Measurements from ENCODE around the gene GPR176. TPM values are rescaled to one million over a fixed set of nuclear protein-coding genes. Genes with fewer than 3 reads are reported as not detected.

GPR176 gene
- polyA plus RNA-seq, 4 donors: 14.2 to 17.7 (median 15.1) TPM

DNA sequence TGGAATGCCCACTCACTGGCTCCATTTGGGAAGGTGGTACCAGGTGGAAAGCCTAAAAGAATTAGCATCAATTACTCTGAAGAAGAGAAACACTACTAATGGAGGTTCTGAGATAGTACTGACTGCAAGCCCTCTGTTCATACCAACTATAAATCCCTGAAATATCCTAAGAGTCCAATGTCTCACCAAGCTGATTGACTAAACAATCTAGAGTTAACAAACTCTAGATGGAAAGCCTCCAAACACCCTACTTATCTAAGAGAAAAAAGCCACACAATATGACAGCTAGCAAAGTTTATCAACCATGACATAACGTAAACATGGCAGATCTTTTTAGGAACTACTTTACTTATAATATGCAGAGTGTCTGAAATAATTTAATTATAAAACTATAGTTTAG lies 59.2 kb downstream of the GPR176 start:
- DNase-seq (ENCODE audit: low read depth in 4 of 4, low spot score in 3 of 4): no peak

DNA sequence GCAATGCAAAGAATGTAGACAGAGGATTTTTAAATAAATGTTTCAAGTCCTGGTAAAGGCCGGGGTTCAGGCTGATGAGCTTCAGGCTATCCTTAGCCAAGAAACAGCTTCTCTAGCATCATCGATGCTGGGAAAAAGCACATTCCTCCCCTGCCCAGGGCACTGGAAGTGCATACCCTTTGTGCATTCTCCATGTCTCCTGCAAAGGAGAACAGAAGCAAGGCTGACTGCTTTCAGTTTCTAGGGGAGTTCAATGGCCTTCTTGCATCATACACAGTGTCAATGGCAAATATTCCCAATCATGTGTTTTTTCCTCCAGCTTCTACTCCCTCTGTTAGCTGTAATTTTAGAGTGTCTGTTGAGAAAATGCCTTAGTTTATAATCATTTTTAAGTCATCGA lies 59.9 kb downstream of the GPR176 start:
- no peak for DNase-seq (ENCODE audit: low read depth in 4 of 4, low spot score in 3 of 4)

DNA sequence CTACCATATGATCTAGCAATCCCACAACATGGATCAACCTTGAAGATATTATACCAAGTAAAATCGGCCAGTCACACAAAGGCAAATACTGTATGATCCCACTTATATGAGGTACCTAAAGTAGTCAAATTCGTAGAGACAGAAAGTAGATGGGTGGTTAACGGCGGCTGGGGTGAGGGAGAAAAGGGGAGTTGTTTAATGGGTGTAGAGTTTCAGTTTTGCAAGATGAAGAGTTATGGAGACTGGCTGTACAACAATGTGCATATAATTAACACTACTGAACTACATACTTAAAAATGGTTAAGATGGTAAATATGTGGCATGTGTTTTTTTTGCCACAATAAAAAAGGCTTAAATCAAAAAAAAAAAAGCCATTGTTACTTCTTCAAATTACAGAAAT lies 60.4 kb downstream of the GPR176 start:
- DNase-seq (ENCODE audit: low read depth in 4 of 4, low spot score in 3 of 4): no peak

DNA sequence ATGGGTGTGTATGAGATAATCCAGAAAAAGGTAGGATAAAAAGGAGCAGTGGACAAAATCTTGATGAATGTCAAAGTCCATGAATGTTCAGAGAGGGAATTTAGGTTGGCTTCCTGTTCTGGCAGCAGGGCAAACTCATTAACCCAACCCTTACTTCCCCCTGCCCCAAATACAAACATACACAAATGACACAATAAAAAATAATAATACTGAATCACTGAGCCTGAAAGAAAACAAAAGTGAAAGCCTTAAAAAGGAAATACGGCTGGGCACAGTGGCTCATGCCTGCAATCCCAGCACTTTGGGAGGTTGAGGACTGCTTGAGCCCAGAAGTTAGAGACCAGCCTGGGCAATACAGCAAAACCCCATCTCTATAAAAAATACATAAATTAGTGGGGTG lies 62.9 kb downstream of the GPR176 start:
- no peak for DNase-seq (ENCODE audit: low read depth in 4 of 4, low spot score in 3 of 4)

DNA sequence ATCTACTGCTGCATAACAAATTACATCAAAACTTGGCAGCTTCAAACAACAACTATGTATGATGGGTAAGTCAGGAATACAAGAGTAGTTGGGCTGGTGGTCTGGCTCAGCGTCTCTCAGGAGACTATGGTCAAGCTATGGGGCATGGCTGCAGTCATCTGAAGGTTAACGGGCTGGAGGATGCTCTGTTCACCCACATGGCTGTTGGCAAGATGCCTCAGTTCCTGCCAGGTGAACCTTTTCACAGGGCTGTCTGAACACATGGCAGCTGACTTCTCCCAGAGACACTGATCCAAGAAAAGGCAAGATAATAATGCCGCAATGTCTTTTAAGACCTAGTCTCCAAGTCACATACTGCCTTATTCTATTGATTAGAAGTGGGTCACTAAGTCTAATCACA lies 63.7 kb downstream of the GPR176 start:
- DNase-seq (ENCODE audit: low read depth in 4 of 4, low spot score in 3 of 4): no peak

DNA sequence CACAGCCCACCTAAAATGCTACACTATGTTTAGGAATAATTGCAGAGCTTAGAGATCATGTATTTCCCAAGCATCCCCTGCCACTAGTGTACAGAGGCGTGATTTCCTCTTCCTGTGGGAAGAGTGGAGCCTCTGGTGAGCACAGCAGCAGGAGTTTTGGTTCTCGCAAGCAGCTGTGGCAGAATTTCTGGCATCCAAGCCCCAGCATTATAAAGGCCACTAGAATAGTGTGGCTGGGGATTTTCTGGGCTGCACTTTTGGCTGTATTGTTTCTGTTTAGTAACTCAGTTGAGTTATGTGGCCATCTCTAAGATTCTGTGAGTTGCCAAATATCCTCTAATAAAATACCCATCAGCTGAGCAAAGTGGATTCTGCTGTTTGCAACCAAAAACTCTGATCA lies 64.7 kb downstream of the GPR176 start:
- no peak for DNase-seq (ENCODE audit: low read depth in 4 of 4, low spot score in 3 of 4)

DNA sequence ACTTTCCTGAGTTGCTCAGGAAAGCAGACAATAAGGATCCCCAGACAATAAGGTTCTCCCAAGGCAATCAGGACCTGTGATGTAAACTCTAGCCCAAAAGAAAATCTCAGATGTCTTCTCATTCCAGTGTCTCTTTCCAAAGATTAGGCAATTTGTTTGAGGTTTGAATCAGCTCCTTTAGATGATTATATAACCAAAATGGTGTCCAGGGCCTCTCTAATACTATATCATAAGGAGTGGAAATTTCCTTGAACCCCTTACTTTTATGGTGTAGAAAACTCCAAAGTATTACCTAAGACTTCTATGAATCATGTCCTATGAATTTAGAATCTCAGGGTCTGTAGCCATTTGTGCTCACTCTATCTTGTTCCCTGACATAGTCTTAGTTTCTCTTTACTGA lies 65.9 kb downstream of the GPR176 start:
- DNase-seq (ENCODE audit: low read depth in 4 of 4, low spot score in 3 of 4): no peak

DNA sequence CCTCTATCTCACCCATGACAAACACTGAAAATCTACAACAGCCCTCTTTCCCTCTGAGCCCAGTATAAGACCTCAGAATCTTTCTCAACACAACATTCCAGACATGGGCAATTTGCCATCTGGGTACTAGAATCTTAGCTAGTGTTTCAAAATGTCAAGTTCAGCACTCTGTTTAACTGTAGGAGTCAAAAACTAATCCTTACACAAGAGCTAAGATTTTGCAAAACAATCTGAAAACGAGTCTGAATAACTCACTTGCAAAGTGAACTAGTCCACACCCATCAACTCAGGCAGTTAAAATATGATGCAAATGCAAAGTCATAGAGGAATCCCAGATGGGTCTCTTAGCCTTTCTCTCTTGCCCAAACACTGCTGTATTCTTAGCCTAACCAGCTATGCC lies 67.8 kb downstream of the GPR176 start:
- no peak for DNase-seq (ENCODE audit: low read depth in 4 of 4, low spot score in 3 of 4)

DNA sequence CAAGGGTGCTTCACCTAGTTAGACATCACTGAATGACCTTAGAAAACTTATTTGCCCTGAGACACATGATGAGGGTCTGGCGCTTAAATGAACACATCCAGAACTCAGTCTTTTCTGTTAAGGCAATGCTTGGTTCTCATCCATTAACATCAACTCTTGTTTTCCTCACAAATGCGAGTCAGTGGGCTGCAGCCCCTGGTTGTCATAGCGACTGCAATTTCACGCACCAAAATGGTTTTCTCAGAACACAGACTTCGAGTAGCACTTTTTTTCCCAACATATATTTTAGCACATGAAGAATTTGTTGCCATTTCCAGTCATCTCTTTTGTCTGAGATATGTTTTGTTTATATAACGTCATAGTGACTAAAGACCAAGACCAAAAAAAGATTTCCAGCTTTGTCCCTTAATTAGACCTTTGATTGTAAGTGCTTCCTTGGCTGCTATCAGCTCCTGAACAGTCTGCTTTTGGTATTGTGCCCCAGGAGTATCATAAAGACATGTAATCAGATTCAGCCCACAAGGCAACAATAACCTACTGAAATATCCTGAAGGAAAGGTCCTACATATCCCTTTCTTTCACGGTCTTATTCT lies 68.5 kb downstream of the GPR176 start:
- DNase-seq (ENCODE audit: low read depth in 4 of 4, low spot score in 3 of 4): no peak

DNA sequence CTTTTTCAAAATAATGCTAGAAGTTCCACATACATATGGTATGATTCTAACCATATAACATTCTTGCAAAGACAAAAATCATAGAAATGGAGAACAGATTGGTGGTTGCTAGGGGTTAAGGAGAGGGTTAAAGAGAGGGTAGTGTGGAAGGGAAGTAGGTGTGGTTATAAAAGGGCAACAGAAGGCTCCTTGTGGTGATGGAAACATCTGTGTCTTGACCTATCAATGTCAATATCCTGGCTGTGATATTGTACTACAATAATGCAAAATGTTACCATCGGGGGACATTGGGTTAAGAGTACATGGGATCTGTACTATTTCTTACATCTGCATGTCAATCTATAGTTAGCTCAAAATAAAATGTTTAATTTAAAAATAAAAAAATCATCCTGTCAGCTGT lies 69.6 kb downstream of the GPR176 start:
- DNase-seq (ENCODE audit: low read depth in 4 of 4, low spot score in 3 of 4): no peak

DNA sequence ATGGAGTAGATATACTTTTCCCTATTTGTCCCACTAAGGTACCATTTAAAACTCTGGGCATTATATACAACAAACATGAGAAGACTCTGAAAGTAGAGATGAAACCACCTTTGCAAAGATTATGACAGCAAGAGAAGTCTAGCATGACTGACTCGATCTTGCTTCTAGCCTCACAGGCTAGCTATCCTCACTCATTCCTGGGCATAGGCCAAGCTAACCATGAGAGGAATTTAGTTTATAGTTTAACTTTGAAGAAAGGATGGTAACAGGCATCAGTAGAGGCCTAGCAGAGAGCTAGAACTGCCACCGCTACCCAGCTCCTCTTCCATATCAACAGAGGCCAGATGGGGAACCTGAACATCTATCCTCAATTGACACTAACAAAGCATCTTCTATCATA lies 74.0 kb downstream of the GPR176 start:
- no peak for DNase-seq (ENCODE audit: low read depth in 4 of 4, low spot score in 3 of 4)

DNA sequence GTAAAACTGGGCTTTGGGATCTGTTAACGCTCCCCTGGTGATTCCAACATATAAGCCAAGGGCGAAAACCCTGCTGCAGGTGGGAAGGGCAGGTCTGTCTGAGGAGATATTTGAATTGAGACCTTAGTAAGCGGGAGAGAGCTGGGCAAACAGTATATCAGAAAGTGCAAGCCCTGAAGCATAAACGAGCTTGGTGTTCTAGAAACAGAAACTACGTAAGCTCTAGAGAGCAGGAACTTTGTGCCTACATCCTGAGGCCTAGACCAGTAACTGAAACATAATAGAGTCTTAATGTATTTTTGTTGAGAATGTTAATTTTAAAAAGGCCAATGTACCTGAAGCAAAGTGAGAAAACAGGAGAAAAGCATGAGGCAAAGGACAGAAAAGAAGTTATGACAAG lies 74.5 kb downstream of the GPR176 start:
- no peak for DNase-seq (ENCODE audit: low read depth in 4 of 4, low spot score in 3 of 4)

DNA sequence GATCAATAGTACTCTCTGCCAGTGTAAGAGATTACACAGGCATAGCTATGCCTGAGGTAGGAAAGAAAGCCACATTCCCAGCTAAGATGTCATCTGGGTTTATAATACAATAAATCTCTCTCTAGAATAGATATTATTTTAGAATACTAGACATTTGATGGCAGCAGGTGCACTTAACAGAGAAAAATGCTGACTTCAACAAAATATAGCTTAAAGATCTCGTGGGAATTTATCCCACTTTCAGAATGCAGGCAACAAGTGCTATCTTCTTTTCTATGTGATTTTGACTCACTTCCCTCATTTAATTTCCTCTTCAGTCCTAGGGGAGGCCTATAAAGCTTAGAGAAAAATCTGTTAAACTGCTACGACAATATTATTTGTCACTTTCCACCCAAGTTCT lies 76.5 kb downstream of the GPR176 start:
- DNase-seq (ENCODE audit: low read depth in 4 of 4, low spot score in 3 of 4): no peak

DNA sequence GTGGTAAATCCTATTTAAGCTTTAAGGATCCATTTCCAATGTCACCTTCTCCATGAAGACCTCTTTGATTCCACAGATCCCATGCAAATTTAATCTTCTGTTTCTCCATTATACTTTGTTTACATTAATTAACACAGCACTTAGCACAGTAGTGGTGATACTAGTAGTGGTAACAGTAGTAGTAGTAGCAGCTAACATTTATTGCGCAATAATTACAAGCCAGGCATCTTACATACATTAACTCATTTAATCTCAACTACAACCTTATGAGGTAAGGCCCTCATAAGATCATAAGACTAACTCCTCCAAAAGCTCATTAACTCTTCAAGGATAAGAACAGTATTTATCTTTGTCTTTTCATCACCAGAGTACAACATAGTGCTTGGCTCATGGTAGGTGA lies 82.6 kb downstream of the GPR176 start:
- DNase-seq (ENCODE audit: low read depth in 4 of 4, low spot score in 3 of 4): no peak

DNA sequence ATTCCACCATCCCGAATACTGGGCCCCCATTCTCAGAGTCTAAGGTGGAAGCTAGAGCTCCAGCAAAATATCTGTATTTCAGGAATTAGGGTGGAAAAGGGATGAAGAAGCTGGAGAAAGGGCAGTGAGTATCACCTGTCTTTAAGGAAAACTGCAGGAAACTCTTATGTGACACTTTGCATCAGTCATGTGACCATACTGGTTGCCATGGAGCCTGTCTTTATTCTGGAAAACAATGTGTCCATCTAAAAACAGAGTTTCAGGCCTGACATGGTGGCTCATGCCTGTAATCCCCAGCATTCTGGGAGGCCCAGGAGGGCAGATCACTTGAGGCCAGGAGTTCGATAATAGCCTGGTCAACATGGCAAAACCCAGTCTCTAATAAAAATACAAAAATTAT lies 84.5 kb downstream of the GPR176 start:
- no peak for DNase-seq (ENCODE audit: low read depth in 4 of 4, low spot score in 3 of 4)

DNA sequence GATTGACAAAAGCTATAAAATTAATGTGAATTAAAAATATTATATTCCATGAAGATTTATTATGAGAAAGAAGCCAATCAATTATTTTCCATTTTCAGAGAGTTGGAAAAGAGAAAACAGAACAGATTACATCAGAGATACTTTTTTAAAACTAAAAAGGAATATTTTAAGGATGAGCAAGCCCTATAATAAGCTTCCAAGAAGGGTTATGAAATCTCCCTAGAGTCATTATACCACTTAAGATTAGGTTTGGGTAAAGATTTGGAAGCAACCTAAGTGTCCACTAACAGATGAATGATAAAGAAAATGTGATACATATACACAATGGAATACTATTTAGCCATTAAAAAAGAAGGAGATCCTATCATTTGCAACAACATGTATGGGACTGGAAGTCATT lies 85.8 kb downstream of the GPR176 start:
- no peak for DNase-seq (ENCODE audit: low read depth in 4 of 4, low spot score in 3 of 4)

DNA sequence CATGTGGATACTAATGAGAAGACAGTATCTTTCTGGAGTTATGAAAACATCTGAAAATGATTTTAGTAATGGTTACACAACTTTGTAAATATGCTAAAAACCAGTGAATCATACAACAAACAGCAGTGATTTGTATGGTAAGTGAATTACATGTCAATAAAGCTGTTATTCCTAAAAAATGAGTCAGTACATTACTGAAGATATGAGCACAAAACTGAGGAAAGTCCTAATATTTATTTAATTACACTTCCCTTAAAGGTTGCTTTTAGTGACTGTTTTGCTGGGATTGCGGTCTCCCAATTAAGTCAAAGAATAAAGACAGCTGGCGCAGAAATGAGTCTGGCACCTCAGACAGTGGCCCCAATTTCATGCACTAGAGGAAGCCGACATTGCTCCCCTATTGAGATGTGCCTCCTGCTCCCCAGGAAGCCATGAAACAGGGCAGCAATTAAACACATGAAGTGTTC lies 86.5 kb downstream of the GPR176 start:
- no peak for DNase-seq (ENCODE audit: low read depth in 4 of 4, low spot score in 3 of 4)

DNA sequence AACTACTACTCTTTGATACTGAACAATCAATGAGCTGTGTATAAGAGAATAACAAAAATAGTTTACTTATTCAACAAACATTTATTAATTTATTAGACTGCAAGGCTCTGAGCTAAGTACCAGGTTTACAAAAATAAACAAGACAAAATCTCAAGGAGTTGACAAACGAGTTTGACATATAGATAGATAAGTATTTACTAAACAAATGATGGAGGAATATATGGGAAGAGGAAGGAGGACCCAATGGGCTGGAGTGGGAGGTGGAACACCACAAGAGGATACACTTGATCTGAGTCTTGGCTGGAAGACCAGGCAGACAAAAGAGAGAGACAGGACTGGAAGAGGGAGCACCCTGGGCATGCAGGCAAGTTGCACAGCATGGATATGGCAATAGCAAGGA lies 89.9 kb downstream of the GPR176 start:
- DNase-seq (ENCODE audit: low read depth in 4 of 4, low spot score in 3 of 4): no peak

DNA sequence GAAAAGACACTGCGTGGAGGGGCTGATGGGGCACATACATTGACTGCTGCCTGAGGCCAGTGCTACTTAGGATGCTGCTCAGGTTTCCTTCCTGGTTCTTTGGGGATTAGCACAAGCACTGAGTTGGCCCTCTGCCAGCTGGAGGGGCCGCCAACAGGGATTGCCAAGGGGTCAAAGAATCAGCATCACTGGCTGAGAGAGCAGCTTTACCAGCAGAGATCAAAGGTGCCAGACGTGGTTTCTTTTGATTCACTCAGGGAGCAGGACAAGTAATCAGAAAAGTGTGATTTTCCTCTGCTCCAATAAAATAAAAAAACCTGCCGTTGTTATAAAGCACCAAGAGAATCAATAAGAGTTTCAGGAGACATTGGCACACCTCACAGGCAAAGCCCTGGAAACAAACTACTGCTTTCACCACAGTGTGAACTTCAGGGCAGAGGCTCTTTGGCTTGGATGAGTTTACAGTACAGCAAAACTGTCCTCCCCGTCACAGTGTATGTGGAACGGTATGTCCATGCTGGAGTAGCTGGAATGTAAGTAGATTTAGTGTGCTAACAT lies 91.6 kb downstream of the GPR176 start:
- peak in 1 of 4 donors; percentile 15 for DNase-seq (ENCODE audit: low read depth in 4 of 4, low spot score in 3 of 4)

DNA sequence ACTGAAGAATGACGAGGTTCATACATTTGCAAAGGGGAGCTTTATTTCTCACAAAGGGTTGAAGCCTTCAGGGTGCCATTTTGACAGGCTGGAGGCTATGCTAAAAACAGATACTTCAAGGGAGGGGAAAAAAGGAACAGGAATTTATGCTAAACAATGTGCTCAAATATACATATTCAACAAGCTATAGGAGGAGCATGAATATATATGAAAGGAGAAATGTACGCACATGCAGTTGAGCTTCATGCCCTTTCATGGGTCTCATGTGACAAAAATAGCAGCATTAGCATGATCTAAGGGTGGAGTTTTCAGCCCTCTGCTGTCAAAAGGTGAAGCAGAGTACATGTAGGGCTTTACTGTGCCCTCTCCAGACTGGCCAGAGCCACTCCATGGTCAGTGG lies 93.1 kb downstream of the GPR176 start:
- no peak for DNase-seq (ENCODE audit: low read depth in 4 of 4, low spot score in 3 of 4)

DNA sequence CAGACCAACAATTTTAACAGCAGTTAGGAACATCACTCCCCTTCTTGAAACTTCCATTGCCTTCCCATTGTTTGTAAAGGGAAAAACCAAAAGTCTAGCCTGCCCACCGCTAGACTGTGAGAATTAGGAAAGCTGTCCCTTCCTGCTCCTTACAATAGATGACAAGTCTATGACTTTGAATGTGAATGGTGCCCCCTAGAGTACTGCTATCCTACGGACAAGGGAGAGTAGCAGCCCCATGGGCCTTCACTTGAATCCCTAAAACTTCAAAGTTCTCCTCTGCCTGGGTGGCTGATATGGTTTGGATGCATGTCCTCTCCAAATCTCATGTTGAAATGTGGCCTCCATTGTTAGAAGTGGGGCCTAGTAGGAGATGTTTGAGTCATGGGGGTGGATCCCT lies 96.4 kb downstream of the GPR176 start:
- no peak for DNase-seq (ENCODE audit: low read depth in 4 of 4, low spot score in 3 of 4)

DNA sequence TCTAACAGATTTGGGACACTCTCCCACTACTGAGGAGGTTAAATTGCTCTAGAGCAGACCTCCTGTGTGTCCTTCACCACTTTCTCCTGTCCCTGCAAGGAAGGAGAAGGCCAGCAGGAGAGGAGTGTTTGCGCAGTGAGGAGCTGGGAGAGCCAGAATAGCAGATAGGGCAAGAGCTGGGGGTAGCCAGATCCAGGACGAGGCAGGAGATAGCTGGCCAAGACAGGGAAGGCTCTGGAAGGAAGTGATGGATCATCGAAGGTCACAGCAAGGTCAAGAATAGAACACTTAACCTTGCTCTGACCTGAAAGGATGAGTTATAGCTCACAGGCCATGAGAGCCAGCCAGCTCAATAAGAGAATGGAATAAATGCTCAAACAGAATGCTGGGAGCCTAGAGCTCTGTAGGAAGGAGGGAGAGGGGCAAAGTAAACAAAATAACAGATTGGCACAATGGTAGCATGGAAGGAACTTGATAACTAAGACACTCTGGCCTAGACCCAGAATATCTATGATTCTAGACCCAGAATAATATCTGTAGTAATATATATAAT lies 99.9 kb downstream of the GPR176 start:
- DNase-seq (ENCODE audit: low read depth in 4 of 4, low spot score in 3 of 4): no peak

DNA sequence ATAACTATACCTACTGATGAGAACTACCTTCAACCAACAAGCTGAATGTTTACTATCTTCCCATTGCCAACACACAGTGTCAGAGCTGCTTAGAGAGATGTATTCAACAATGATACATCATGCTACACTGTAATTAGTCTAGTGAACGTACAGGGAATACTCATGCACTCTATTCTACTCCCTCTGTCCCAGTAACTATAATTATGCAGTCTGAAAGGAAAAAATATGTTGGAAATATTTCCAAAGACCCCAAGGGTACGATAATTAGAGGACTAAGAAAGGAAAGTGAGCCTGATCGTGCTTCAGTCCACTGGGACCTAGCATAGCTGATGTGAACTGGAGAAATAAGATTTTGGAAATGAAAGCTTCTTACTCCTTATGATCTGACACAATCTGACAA lies 100.5 kb downstream of the GPR176 start:
- DNase-seq (ENCODE audit: low read depth in 4 of 4, low spot score in 3 of 4): no peak
